Peyer's patch (tissue), 4 donors: ENCODE measurements around the gene ALDH2. TPM values are rescaled to one million over a fixed set of nuclear protein-coding genes. Genes with fewer than 3 reads are reported as not detected.
A peak's percentile ranks its signal among the peaks of the same experiment; 100 is the strongest.

Source experiments
- DNase-seq, 3 donors: peaks; one replicate each; pipeline ENCODE4 v3.0.0-alpha.2; 2017 to 2019
- H3K27ac ChIP-seq, 4 donors: fragments of 200-600 bp; sonication (generic); one replicate each; pipeline ENCODE4 v1.5.1; 2016 to 2019
- H3K27me3 ChIP-seq, 2 donors: fragments of 200-600 bp; sonication (generic); one replicate each; pipeline ENCODE4 v1.5.1; 2019
- H3K36me3 ChIP-seq, 3 donors: fragments of 200-600 bp; sonication (generic); one replicate each; pipeline ENCODE4 v1.5.1; 2016 to 2019
- H3K4me1 ChIP-seq, 4 donors: fragments of 200-600 bp; sonication (generic); one replicate each; pipeline ENCODE4 v1.5.1; 2016 to 2019
- H3K4me3 ChIP-seq, 4 donors: fragments of 200-600 bp; sonication (generic); 1 replicate in 3 of 4; 2 replicates in 1 of 4; pipeline ENCODE4 v1.5.1; 2016 to 2019; ENCODE audit warnings: mild to moderate bottlenecking in 1 of 4
- H3K9me3 ChIP-seq, 4 donors: fragments of 200-600 bp; sonication (generic); one replicate each; pipeline ENCODE4 v1.5.1; 2016 to 2019; ENCODE audit warnings: mild to moderate bottlenecking in 1 of 4
- POLR2A ChIP-seq, 2 donors: fragments of 450-650 bp; IDR thresholded peaks; one replicate each; pipeline ENCODE4 v1.5.1; 2017; ENCODE audit warnings: antibody characterized with exemption in 2 of 2, mild to moderate bottlenecking in 2 of 2, moderate library complexity in 2 of 2
- total RNA-seq, 4 donors: library from RNA; depleted of rRNA; stranded (reverse); fragments of >200 nt; gene quantifications; one replicate each; pipeline ENCODE4 v1.1.0, GENCODE V29; 2016
- TF ChIP-seq, protein P1 (sequence below), 6 experiments: fragments of 450-650 bp in 4 of 6; fragments of 200-600 bp in 2 of 6; sonication (generic) in 1 of 6; IDR thresholded peaks; one replicate each; pipeline ENCODE4 v1.5.1; 2017 to 2019; ENCODE audit warnings: antibody characterized with exemption in 6 of 6, mild to moderate bottlenecking in 3 of 6, moderate library complexity in 1 of 6

Gene ALDH2
- total RNA-seq, 4 donors from 2014 or later = 118 to 215 (median 177) TPM

DNA sequence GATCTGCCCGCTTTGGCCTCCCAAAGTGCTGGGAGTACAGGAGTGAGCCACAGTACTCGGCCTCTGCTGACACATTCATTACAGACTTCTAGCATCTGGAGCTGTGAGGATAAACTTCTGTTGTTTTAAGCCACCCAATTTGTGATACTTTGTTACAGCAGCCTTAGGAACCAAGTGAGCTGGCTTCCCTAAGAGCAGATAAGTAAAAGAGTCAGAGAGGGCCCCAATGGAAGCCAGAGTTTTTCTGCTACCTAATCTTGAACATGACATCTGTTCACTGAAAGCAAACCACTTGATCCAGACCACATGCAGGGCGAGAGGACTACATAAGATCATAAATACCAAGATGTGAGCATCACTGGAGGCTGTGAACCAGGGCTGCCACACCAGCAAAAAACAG lies 71.6 kb downstream of the ALDH2 start:
- no peak overlapping the region for H3K4me3 ChIP-seq
- H3K4me1 ChIP-seq = peaks cover 0 to 19% (median 8%) of the 10 kb centered on the region in 4 donors

DNA sequence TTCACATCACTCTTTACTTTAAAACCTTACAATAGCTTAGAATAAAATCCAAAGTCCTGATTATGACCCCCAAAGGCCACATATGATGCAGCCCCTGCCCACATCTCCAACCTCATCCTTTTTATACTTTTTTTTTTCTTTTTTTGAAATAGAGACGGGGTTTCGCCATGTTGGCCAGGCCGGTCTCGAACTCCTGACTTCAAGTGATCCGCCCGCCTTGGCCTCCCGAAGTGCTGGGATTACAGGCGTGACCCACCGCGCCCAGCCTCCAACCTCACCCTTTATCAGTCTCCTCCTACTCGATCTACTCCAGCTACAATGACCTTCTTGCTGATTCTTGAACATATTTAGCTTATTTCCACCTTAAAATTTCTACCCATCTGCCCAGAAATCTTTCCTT lies 74.1 kb downstream of the ALDH2 start:
- Histone ChIP-seq H3K4me1 (peaks cover 0 to 38% (median 8%) of the 10 kb centered on the region in 4 donors), H3K36me3 (peaks cover 0 to 7% (median 0%) of the 10 kb centered on the region in 3 donors), H3K27me3 (no peaks in the 10 kb centered on the region), H3K27ac (peak overlapping the region; percentile 93 to 99 (median 94)), H3K4me3 (peak overlapping the region; percentile 62 to 98 (median 92)), H3K9me3 (no peaks in the 10 kb centered on the region)
- TF ChIP-seq, protein P1, sequence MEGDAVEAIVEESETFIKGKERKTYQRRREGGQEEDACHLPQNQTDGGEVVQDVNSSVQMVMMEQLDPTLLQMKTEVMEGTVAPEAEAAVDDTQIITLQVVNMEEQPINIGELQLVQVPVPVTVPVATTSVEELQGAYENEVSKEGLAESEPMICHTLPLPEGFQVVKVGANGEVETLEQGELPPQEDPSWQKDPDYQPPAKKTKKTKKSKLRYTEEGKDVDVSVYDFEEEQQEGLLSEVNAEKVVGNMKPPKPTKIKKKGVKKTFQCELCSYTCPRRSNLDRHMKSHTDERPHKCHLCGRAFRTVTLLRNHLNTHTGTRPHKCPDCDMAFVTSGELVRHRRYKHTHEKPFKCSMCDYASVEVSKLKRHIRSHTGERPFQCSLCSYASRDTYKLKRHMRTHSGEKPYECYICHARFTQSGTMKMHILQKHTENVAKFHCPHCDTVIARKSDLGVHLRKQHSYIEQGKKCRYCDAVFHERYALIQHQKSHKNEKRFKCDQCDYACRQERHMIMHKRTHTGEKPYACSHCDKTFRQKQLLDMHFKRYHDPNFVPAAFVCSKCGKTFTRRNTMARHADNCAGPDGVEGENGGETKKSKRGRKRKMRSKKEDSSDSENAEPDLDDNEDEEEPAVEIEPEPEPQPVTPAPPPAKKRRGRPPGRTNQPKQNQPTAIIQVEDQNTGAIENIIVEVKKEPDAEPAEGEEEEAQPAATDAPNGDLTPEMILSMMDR (IDR thresholded peaks at IDR 0.05) = no peak
- TF ChIP-seq POLR2A (IDR thresholded peaks at IDR 0.05) = no peak
- DNase-seq = no peak

More for the DNA sequence above, 71.6 kb downstream of the ALDH2 start:
- Histone ChIP-seq H3K27me3 (no peaks in the 10 kb centered on the region), H3K27ac (no peak overlapping the region), H3K9me3 (no peaks in the 10 kb centered on the region), H3K36me3 (peaks cover 0 to 7% (median 0%) of the 10 kb centered on the region in 3 donors)
- DNase-seq = no peak
- TF ChIP-seq POLR2A (IDR thresholded peaks at IDR 0.05) = no peak
- TF ChIP-seq, protein P1 (IDR thresholded peaks at IDR 0.05) = no peak

DNA sequence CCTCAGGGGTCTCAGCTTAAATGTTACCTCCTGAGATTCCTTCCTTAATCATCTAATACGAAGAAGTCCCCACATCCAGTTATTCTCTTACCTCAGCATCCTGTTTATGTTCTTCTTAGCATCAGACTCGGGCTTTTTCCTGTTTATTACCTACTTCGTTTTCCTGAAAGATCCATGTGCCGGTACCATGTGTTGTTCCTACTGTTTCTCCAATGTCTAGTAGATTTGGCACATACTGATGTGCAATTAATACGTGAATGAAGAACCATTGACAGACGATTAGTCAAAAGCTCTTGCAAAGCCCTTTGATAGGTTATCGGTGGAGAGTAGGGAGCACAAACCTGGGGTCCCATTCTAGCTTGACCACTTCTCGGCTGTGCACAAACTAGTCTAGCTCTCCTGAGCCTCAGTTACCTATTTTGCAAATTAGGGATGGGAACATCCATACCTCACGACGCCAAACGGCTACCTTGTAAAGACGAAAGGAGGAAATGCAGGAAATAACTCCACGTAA lies 74.6 kb downstream of the ALDH2 start:
- no peaks in the 10 kb centered on the region for H3K9me3 ChIP-seq
- H3K27ac ChIP-seq = peak overlapping the region; percentile 93 to 99 (median 94)
- no peak for DNase-seq
- TF ChIP-seq, protein P1 (IDR thresholded peaks at IDR 0.05) = no peak
- TF ChIP-seq POLR2A (IDR thresholded peaks at IDR 0.05) = no peak
- H3K4me1 ChIP-seq = peaks cover 0 to 38% (median 8%) of the 10 kb centered on the region in 4 donors
- H3K4me3 ChIP-seq = peak overlapping the region; percentile 62 to 98 (median 92)
- no peaks in the 10 kb centered on the region for H3K27me3 ChIP-seq
- peaks cover 0 to 7% (median 0%) of the 10 kb centered on the region in 3 donors for H3K36me3 ChIP-seq

DNA sequence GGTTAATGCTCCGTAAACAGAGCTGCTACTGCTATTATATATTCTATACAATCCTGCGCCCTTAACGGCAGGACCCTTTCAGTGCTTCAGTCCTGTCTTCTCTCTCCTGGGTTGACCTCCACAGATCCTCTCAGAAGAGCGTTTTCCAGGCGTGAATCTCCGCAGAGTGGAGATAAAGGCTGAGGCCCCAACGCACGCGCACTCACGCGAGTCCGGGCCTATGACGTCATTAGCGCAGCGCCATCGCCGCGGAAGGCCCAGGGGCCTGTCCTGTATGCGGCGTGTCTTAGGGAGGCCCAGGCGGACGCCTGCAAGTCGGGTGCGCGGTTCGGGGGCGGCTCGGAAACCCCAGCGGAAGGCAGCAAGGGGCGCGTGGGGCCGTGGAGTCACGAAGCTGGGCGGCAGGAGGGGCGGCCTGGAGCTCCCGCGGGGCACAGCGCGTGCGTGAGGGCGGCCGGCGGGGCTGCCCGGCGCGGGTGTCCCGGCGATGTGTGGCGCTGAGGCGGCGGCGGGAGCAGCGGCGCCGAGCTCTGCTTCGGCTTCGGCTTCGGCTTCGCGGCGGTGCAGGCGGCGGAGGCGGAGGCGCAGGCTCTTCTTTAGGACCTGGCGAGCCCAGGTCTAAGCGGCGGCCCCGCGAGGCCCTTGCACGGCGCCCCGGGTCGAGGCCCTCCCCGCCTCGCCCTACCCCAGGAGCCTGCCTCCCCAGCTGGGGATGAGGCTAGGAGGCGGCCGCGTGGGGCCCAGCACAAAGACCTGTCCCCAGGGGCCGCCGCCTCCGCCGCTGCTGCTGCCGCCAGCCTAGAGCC lies 75.2 kb downstream of the ALDH2 start, which contains the start of gene MAPKAPK5:
Gene MAPKAPK5, plus strand, starts transcription at position 479 of the 806 bp plus-strand sequence. CDS start 506 bp downstream, outside the sequence.
- H3K27ac ChIP-seq = peak within 1 kb of the TSS; percentile 93 to 99 (median 94)
- TF ChIP-seq, protein P1 (IDR thresholded peaks at IDR 0.05) = peak in 3 of 6 experiments; percentile 5 to 28 (median 12)
- peak; percentile 75 to 83 for TF ChIP-seq POLR2A (IDR thresholded peaks at IDR 0.05)
- peak; percentile 91 to 97 (median 96) for DNase-seq
- peaks cover 0 to 7% (median 0%) of the 10 kb centered on the region in 3 donors for H3K36me3 ChIP-seq
- H3K9me3 ChIP-seq = no peaks in the 10 kb centered on the region
- peak within 1 kb of the TSS; percentile 62 to 98 (median 92) for H3K4me3 ChIP-seq
- no peaks in the 10 kb centered on the region for H3K27me3 ChIP-seq
- peaks cover 0 to 38% (median 8%) of the 10 kb centered on the region in 4 donors for H3K4me1 ChIP-seq

DNA sequence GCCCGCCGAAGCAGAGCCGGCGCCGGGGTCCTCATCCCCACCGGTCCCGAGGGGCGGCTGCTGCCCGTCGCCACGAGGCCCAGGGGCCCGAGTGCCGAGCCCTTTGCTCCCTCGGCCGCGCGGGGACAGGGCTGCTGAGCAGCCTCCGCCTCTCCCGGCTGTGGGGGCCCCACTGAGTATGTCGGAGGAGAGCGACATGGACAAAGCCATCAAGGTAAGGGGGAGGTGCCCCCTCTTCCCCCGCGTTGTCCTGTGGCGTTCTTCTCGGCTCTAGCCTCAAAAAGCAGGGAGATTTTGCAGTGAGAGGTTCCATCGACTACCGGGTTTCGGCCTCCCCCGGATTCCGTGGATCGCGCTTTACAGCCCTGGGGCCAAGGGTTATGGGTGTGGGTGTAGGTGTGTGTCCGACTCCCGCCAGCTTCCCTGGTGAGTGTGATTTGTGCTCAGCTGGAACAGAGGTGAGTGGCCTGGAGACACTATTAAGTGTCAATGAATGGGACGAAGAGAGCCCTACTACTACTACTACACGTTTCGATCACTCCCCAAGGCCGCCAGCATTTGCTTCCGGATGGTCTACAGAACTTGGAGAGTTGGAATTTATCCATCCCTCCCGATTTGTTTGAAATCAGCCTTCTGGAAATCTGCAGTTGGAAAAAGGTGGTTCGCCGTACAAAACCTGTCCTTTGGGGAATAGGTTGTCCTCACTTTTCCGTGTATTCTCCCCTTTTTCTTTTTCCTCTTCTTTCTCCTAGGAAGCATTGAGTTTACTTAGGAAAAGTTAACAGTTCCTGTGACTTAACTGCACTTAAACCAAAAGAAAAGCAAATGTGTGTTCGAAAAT lies 76.0 kb downstream of the ALDH2 start:
- peak overlapping the region; percentile 93 to 99 (median 94) for H3K27ac ChIP-seq
- DNase-seq = peak; percentile 19 to 84 (median 82)
- TF ChIP-seq, protein P1 (IDR thresholded peaks at IDR 0.05) = no peak
- peak; percentile 45 to 75 for TF ChIP-seq POLR2A (IDR thresholded peaks at IDR 0.05)
- H3K4me3 ChIP-seq = peak overlapping the region; percentile 62 to 98 (median 92)
- no peaks in the 10 kb centered on the region for H3K9me3 ChIP-seq
- H3K36me3 ChIP-seq = peaks cover 0 to 7% (median 0%) of the 10 kb centered on the region in 3 donors
- peaks cover 0 to 38% (median 8%) of the 10 kb centered on the region in 4 donors for H3K4me1 ChIP-seq
- H3K27me3 ChIP-seq = no peaks in the 10 kb centered on the region
